HCT116 (cell line): ENCODE measurements around the gene AKAP1. TPM values are rescaled to one million over a fixed set of nuclear protein-coding genes. Genes with fewer than 3 reads are reported as not detected.

Source experiments
- ATAC-seq: fragments of 200-7000 bp; cut with Tn5 transposase; 2 replicates; pipeline ENCODE4 v1.9.1; 2020; ENCODE audit warnings: mild to moderate bottlenecking, moderate library complexity
- BruUV-seq: library from RNA; stranded (reverse); fragments of 400-500 nt; replicated peaks from 2 replicates; lab custom pipeline; 2021; lab: Mats Ljungman, UMichigan
- CTCF ChIA-PET: fragments of 300-600 bp; sonication (Branson Sonifier 250); formaldehyde crosslinking; loops from one replicate; lab custom pipeline; 2021; ENCODE audit warnings: antibody characterized with exemption; lab: Charles Lee
- POLR2A ChIA-PET: fragments of 300-600, 350-600 bp; sonication (Branson Sonifier 250); formaldehyde crosslinking; loops from one replicate; lab custom pipeline; 2021; ENCODE audit warnings: antibody characterized with exemption; lab: Charles Lee
- RAD21 ChIA-PET, 2 experiments: fragments of 300-600 bp; sonication (Branson Sonifier 250); formaldehyde crosslinking; loops; one replicate each; lab custom pipeline; 2023; ENCODE audit warnings: low total read pairs in 2 of 2; ENCODE audit not compliant: uncharacterized antibody in 2 of 2, unreplicated experiment in 2 of 2, low non-redundant PET in 1 of 2; lab: Charles Lee
- DNase-seq: peaks from one replicate; pipeline ENCODE4 v3.0.0-alpha.2; 2010; ENCODE audit warnings: low read depth, low spot score
- H2AFZ ChIP-seq: fragments of 200-600 bp; shearing (Covaris generic), sonication (generic); 2 replicates; pipeline ENCODE4 v1.6.1; 2017; ENCODE audit warnings: low read depth, mixed run types, mixed read lengths, antibody characterized with exemption, low read length; ENCODE audit not compliant: poor library complexity, severe bottlenecking
- H3K27ac ChIP-seq: 2 replicates; pipeline ENCODE4 v1.5.1; 2012; ENCODE audit warnings: low read depth, low read length
- H3K27me3 ChIP-seq: fragments of 200-600 bp; sonication (generic); 2 replicates; pipeline ENCODE4 v1.6.1; 2016; ENCODE audit warnings: mixed run types, low read length, mixed read lengths; ENCODE audit not compliant: insufficient read depth
- H3K36me3 ChIP-seq, 2 experiments: fragments of 200-500 bp in 1 of 2; fragments of 200-600 bp in 1 of 2; sonication (Bioruptor generic) in 1 of 2; sonication (generic) in 1 of 2; 2 replicates each; pipeline versions ENCODE4 v1.5.1 to v1.6.1; 2014 to 2016; ENCODE audit warnings: low read length in 2 of 2, inconsistent platforms in 1 of 2, mixed read lengths in 1 of 2, mixed run types in 1 of 2; ENCODE audit not compliant: insufficient read depth in 2 of 2, control insufficient read depth in 1 of 2
- H3K4me1 ChIP-seq, 2 experiments: fragments of 200-600 bp in 1 of 2; sonication (generic) in 1 of 2; 2 replicates each; pipeline versions ENCODE4 v1.5.1 to v1.6.1; 2012 to 2017; ENCODE audit warnings: low read length in 2 of 2, inconsistent platforms in 1 of 2, mild to moderate bottlenecking in 1 of 2, mixed read lengths in 1 of 2, mixed run types in 1 of 2, moderate library complexity in 1 of 2; ENCODE audit not compliant: insufficient read depth in 2 of 2, control insufficient read depth in 1 of 2
- H3K4me2 ChIP-seq: fragments of 200-600 bp; sonication (generic); 2 replicates; pipeline ENCODE4 v1.6.1; 2017; ENCODE audit warnings: mixed run types, low read length, mixed read lengths
- H3K4me3 ChIP-seq, 2 experiments: fragments of 200-600 bp in 1 of 2; sonication (generic) in 1 of 2; replicated peaks in 1 of 2; 2 replicates each; pipeline ENCODE4 v1.5.1; 2011 to 2016; ENCODE audit warnings: low read length in 2 of 2, control low read depth in 1 of 2, low read depth in 1 of 2, mild to moderate bottlenecking in 1 of 2, mixed read lengths in 1 of 2, mixed run types in 1 of 2
- H3K79me2 ChIP-seq: fragments of 200-600 bp; sonication (generic); 2 replicates; pipeline ENCODE4 v1.6.1; 2017; ENCODE audit warnings: mild to moderate bottlenecking, mixed run types, low read length, moderate library complexity, mixed read lengths; ENCODE audit not compliant: insufficient read depth
- H3K9ac ChIP-seq: fragments of 200-600 bp; sonication (generic); 2 replicates; pipeline ENCODE4 v1.6.1; 2016; ENCODE audit warnings: low read length, mixed read lengths
- H3K9me2 ChIP-seq: fragments of 200-600 bp; sonication (generic), shearing (Covaris generic); 2 replicates; pipeline ENCODE4 v1.6.1; 2017; ENCODE audit warnings: mixed run types, mild to moderate bottlenecking, moderate library complexity; ENCODE audit not compliant: insufficient read depth
- H3K9me3 ChIP-seq, 2 experiments: fragments of 200-500 bp in 1 of 2; fragments of 200-600 bp in 1 of 2; sonication (Bioruptor generic) in 1 of 2; sonication (generic) in 1 of 2; 2 replicates each; pipeline ENCODE4 v1.6.1; 2014 to 2017; ENCODE audit warnings: low read length in 2 of 2, mixed read lengths in 2 of 2, inconsistent platforms in 1 of 2, low read depth in 1 of 2, mild to moderate bottlenecking in 1 of 2, mixed run types in 1 of 2, moderate library complexity in 1 of 2; ENCODE audit not compliant: control insufficient read depth in 1 of 2, insufficient read depth in 1 of 2
- H4K20me1 ChIP-seq: fragments of 200-600 bp; sonication (generic), shearing (Covaris generic); 2 replicates; pipeline ENCODE4 v1.6.1; 2017; ENCODE audit warnings: mixed run types, mild to moderate bottlenecking, moderate library complexity; ENCODE audit not compliant: insufficient read depth
- CBX3 ChIP-seq: IDR thresholded peaks from 2 replicates; pipeline ENCODE4 v1.6.1; 2012; ENCODE audit warnings: low read depth
- ELF1 ChIP-seq: IDR thresholded peaks from 2 replicates; pipeline ENCODE4 v1.6.1; 2012; ENCODE audit warnings: low read depth, borderline replicate concordance
- FOSL1 ChIP-seq: IDR thresholded peaks from 2 replicates; pipeline ENCODE4 v1.6.1; 2012; ENCODE audit warnings: low read depth
- JUND ChIP-seq: IDR thresholded peaks from 2 replicates; pipeline ENCODE4 v1.6.1; 2012
- POLR2AphosphoS5 ChIP-seq: IDR thresholded peaks from 2 replicates; pipeline ENCODE4 v1.6.1; 2011; ENCODE audit warnings: mild to moderate bottlenecking, low read depth, low read length, moderate library complexity
- SP1 ChIP-seq: IDR thresholded peaks from 2 replicates; pipeline ENCODE4 v1.6.1; 2012; ENCODE audit warnings: low read depth
- SRF ChIP-seq: IDR thresholded peaks from 2 replicates; pipeline ENCODE4 v1.6.1; 2012; ENCODE audit warnings: low read depth
- TCF7L2 ChIP-seq: IDR thresholded peaks from 2 replicates; pipeline ENCODE4 v1.7.0; 2011; ENCODE audit warnings: borderline replicate concordance, inconsistent platforms; ENCODE audit not compliant: insufficient read depth, insufficient read length; ENCODE audit errors: extremely low read depth
- YY1 ChIP-seq: IDR thresholded peaks from 2 replicates; pipeline ENCODE4 v1.6.1; 2011; ENCODE audit warnings: low read length, low read depth, moderate library complexity, mild to moderate bottlenecking; ENCODE audit not compliant: insufficient replicate concordance; ENCODE audit errors: extremely low read depth
- ZBTB33 ChIP-seq: IDR thresholded peaks from 2 replicates; pipeline ENCODE4 v1.6.1; 2011; ENCODE audit warnings: mild to moderate bottlenecking, low read length, moderate library complexity; ENCODE audit not compliant: insufficient replicate concordance; ENCODE audit errors: extremely low read depth
- intact Hi-C: fragments of 100-400 bp; cut with micrococcal nuclease; formaldehyde crosslinking; loops from 2 replicates; pipeline ENCODE4 v1.10.0; 2022
- total RNA-seq: library from RNA; stranded (reverse); gene quantifications from one replicate; pipeline ENCODE4 v1.2.1, GENCODE V29; 2021; ENCODE audit not compliant: unreplicated experiment
- TF ChIP-seq, protein P1 (sequence below): IDR thresholded peaks from 2 replicates; pipeline ENCODE4 v1.6.1; 2012; ENCODE audit warnings: low read depth
- TF ChIP-seq, protein P2 (sequence below): IDR thresholded peaks from 2 replicates; pipeline ENCODE4 v1.6.1; 2012
- TF ChIP-seq, protein P3 (sequence below), 3 experiments: fragments of 200-600 bp in 1 of 3; sonication (generic) in 1 of 3; IDR thresholded peaks in 2 of 3; conservative IDR thresholded peaks in 1 of 3; 2 replicates each; pipeline ENCODE4 v1.5.1; 2012 to 2017; ENCODE audit warnings: low read depth in 2 of 3, low read length in 2 of 3, antibody characterized with exemption in 1 of 3, borderline replicate concordance in 1 of 3, control low read depth in 1 of 3, mild to moderate bottlenecking in 1 of 3, mixed read lengths in 1 of 3, mixed run types in 1 of 3, moderate library complexity in 1 of 3; ENCODE audit not compliant: insufficient read depth in 1 of 3

Gene AKAP1
- total RNA-seq, 1 experiment from 2014 or later, result 51.6 TPM

- BruUV-seq, result no TSS peak
- no peak overlapping the region for H3K27ac ChIP-seq
- DNase-seq, result no peak
- ChIA-PET CTCF (interaction anchor here (1.0 to 1.6 kb wide), 3 partner anchors 100 to 690 kb away, joined by 3 to 5 read pairs (median 4); no protein-coding TSS in a partner anchor), POLR2A (no interaction called here), RAD21 (no interaction called here)
- H3K27me3 ChIP-seq, result no peaks in the 10 kb centered on the region
- no peak for TF ChIP-seq FOSL1
- no peak for TF ChIP-seq YY1
- TF ChIP-seq, protein P1, sequence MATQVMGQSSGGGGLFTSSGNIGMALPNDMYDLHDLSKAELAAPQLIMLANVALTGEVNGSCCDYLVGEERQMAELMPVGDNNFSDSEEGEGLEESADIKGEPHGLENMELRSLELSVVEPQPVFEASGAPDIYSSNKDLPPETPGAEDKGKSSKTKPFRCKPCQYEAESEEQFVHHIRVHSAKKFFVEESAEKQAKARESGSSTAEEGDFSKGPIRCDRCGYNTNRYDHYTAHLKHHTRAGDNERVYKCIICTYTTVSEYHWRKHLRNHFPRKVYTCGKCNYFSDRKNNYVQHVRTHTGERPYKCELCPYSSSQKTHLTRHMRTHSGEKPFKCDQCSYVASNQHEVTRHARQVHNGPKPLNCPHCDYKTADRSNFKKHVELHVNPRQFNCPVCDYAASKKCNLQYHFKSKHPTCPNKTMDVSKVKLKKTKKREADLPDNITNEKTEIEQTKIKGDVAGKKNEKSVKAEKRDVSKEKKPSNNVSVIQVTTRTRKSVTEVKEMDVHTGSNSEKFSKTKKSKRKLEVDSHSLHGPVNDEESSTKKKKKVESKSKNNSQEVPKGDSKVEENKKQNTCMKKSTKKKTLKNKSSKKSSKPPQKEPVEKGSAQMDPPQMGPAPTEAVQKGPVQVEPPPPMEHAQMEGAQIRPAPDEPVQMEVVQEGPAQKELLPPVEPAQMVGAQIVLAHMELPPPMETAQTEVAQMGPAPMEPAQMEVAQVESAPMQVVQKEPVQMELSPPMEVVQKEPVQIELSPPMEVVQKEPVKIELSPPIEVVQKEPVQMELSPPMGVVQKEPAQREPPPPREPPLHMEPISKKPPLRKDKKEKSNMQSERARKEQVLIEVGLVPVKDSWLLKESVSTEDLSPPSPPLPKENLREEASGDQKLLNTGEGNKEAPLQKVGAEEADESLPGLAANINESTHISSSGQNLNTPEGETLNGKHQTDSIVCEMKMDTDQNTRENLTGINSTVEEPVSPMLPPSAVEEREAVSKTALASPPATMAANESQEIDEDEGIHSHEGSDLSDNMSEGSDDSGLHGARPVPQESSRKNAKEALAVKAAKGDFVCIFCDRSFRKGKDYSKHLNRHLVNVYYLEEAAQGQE, result no peak
- TF ChIP-seq, protein P2, sequence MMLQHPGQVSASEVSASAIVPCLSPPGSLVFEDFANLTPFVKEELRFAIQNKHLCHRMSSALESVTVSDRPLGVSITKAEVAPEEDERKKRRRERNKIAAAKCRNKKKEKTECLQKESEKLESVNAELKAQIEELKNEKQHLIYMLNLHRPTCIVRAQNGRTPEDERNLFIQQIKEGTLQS, result no peak
- TF ChIP-seq JUND, result no peak
- TF ChIP-seq TCF7L2, result no peak
- TF ChIP-seq ELF1, result no peak
- TF ChIP-seq, protein P3, sequence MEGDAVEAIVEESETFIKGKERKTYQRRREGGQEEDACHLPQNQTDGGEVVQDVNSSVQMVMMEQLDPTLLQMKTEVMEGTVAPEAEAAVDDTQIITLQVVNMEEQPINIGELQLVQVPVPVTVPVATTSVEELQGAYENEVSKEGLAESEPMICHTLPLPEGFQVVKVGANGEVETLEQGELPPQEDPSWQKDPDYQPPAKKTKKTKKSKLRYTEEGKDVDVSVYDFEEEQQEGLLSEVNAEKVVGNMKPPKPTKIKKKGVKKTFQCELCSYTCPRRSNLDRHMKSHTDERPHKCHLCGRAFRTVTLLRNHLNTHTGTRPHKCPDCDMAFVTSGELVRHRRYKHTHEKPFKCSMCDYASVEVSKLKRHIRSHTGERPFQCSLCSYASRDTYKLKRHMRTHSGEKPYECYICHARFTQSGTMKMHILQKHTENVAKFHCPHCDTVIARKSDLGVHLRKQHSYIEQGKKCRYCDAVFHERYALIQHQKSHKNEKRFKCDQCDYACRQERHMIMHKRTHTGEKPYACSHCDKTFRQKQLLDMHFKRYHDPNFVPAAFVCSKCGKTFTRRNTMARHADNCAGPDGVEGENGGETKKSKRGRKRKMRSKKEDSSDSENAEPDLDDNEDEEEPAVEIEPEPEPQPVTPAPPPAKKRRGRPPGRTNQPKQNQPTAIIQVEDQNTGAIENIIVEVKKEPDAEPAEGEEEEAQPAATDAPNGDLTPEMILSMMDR (IDR thresholded peaks at IDR 0.05 in 2 of 3, conservative IDR thresholded peaks at IDR 0.05 in 1 of 3; ENCODE audit: borderline replicate concordance in 1 of 3, insufficient read depth in 1 of 3, low read depth in 2 of 3, low read length in 2 of 3), result no peak
- no peak for TF ChIP-seq SRF
- TF ChIP-seq CBX3, result no peak
- TF ChIP-seq ZBTB33, result no peak
- TF ChIP-seq POLR2AphosphoS5, result no peak
- TF ChIP-seq SP1, result no peak
- H3K36me3 ChIP-seq, result no peaks in the 10 kb centered on the region
- peaks cover 0 to 4% of the 10 kb centered on the region in 2 experiments; a peak in 1 of 4 replicates for H3K4me1 ChIP-seq
- no peak overlapping the region for H3K9ac ChIP-seq
- no peaks in the 10 kb centered on the region for H4K20me1 ChIP-seq
- H3K79me2 ChIP-seq, result no peaks in the 10 kb centered on the region
- no peaks in the 10 kb centered on the region for H3K9me2 ChIP-seq
- ATAC-seq, result no peak
- H3K9me3 ChIP-seq, result no peaks in the 10 kb centered on the region
- H3K4me2 ChIP-seq, result no peak overlapping the region
- intact Hi-C loops, result no loop called here
- no peak overlapping the region for H3K4me3 ChIP-seq
- H2AFZ ChIP-seq, result no peak overlapping the region
Observed at GRCh38 chr17:57142925-57143324, 57.9 kb downstream of the AKAP1 start.
